GM12865 (cell line): ENCODE results near the gene PDK2.

Experiments
- DNase-seq: peaks from one replicate; pipeline ENCODE4 v3.0.0; 2010; ENCODE audit warnings: low read depth
- H3K4me3 ChIP-seq: 2 replicates; pipeline ENCODE4 v1.5.1; 2011; ENCODE audit warnings: mild to moderate bottlenecking, low read depth, low read length, control low read depth
- TF ChIP-seq, protein P1 (sequence below): IDR thresholded peaks from 2 replicates; pipeline ENCODE4 v1.5.1; 2011; ENCODE audit warnings: low read length, control low read depth, low read depth, inconsistent platforms; ENCODE audit not compliant: insufficient read depth; ENCODE audit errors: missing control alignments

Gene PDK2

DNA sequence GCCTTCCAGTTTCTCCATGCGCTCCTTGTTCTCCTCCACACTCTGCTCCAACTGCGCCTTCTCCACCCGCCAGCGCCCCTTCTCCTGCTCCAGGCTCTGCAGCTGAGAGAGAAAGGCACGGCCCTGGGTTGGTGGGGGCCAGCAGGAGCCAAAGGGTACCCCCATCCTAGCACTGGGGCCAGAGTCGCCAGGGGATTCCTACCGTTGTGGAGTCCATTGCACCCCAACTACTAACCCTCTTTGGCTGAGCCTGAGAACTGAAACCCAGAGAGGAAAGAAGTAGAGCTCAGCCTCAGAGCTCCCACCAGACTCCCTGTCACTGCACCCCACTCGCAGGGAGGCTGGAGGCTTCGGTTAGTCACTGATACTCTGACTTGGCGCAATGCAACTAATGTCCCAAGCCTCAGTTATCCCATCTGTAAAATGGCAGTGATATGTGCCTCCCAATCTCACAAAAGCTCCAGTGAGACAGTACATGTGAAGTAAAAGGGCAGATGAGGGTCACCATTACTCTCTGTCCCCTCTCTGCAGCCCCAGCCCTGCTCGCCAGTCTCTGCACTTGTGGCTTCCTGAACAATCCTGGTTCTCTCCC, 41.0 kb downstream of the PDK2 start:
- H3K4me3 ChIP-seq = no peak overlapping the region
- TF ChIP-seq, protein P1, sequence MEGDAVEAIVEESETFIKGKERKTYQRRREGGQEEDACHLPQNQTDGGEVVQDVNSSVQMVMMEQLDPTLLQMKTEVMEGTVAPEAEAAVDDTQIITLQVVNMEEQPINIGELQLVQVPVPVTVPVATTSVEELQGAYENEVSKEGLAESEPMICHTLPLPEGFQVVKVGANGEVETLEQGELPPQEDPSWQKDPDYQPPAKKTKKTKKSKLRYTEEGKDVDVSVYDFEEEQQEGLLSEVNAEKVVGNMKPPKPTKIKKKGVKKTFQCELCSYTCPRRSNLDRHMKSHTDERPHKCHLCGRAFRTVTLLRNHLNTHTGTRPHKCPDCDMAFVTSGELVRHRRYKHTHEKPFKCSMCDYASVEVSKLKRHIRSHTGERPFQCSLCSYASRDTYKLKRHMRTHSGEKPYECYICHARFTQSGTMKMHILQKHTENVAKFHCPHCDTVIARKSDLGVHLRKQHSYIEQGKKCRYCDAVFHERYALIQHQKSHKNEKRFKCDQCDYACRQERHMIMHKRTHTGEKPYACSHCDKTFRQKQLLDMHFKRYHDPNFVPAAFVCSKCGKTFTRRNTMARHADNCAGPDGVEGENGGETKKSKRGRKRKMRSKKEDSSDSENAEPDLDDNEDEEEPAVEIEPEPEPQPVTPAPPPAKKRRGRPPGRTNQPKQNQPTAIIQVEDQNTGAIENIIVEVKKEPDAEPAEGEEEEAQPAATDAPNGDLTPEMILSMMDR = no peak
- DNase-seq = no peak

DNA sequence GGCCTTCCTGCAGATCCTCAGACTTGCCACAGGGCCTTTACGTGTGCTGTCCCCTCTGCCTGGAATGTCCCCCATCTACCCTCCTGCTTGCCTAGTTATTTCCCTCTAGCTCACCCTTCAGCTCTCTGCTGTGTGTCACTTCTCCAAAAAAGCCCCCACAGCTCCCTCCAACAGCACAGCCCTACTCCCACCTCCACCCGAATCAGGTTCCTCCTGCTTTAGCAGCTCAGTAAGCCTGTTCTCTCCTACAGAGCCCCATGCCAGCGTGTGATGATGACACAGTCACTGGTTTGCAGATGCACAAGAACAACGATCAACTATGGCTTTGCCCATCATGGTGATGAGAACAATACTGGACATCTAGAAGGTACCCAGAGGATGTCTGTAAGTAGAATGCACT, 41.9 kb downstream of the PDK2 start:
- no peak overlapping the region for H3K4me3 ChIP-seq
- TF ChIP-seq, protein P1 = no peak
- DNase-seq = no peak

DNA sequence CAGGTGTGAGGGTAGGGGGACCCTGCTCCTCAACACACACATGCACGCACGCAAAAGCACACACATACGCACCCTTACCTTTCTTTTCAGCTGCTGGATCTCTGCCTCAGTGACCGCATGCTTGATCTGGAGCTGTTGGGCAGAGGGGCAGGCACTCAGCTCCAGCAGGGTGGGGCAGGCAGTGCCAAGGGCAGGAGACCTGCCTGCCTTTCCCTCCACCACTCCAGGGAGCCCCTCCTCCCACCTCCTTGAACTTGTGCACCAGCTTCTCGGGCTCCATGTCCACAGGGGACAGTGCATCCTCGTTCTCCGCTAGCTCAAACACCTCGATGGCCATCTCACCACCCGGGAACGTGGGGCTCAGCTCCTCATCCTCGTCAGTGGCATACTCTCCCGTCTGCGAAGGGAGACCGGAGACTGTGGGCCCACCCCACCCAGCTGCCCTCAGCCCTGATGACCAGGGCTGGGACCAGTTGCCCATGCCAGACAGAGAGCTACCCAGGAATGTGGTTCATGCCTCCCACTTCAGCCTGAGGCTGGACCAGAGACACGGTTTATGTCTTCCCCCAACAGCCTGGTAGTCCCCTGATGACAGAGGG, 44.1 kb downstream of the PDK2 start:
- no peak for DNase-seq
- no peak overlapping the region for H3K4me3 ChIP-seq
- TF ChIP-seq, protein P1 = no peak

DNA sequence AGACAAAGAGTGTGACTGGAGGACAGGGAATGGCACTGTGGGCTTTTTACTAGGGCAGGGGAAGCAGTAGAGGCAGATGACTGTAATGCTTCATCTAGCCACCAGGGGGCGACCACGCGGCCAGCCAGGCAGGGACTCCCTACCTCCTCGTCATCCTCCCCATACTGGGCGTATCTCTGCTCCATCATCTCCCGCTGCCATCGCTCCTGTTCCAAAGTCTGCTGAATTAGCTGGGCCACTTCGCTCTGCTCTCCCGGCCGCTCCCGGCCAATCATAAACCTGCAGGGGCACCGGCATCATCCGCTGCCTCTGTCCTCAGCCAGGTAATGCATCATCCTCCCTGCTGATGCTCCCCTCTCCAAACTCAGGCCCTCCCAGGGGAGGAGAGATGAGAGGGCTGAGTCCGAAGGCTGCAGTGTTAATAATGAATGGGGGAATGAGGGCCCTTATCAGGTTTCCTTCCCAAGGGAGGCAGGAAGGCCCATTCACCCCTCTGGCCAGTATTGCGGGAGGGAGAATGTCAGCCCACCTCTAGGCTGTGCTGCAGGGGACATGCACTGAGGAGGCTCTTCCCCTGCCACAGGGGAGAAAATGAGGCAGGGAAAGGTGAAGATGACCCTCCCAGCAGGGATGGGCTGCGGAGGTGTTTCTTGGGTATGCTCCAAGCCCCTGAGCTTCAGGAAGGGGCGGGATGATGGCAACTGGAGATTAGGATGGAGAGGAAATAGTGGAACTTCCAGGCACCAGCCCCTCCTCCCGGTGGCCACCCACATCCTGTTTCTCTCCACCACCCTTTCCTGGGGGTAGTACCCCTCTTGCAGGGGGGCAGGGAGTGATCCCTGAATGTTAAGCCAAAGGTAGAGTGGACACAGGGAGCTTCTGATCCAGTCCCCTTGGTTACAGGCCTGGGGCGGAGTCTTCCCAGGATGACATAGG, 45.1 kb downstream of the PDK2 start:
- no peak overlapping the region for H3K4me3 ChIP-seq
- DNase-seq = peak; percentile 81
- TF ChIP-seq, protein P1 = peak; percentile 98

DNA sequence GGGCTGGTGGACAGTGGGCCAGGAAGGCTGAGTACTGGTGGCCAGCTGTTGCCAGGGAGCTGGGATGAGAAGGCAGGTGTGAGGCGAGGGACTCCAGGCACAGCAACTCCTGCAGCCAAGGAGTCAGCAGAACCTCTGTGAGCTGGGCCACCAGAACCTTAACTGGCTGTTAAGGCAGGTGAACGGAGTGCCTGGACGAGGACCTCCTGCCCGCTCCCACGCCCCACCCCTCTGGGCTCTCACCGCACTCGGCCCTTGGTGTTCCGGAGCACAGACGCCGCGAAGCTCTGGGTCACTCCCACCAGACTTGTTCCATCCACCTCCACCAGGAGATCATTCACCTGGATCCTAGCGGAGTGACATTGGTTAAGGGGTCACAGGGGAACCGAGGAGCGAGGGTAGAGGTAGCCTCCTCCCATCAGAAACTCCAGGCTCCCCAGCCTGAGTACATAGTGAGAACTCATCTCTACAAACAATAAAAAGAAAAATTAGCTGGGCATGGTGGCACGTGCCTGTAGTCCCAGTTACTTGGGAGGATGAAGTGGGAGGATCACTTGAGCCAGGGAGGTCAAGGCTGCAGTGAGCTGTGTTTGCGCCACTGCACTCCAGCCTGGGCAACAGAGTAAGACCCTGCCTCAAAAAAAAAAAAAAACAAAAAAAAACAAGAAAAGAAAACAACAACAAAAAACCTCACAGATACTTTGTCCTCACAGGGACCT, 46.0 kb downstream of the PDK2 start:
- TF ChIP-seq, protein P1 = no peak
- DNase-seq = no peak
- H3K4me3 ChIP-seq = no peak overlapping the region

DNA sequence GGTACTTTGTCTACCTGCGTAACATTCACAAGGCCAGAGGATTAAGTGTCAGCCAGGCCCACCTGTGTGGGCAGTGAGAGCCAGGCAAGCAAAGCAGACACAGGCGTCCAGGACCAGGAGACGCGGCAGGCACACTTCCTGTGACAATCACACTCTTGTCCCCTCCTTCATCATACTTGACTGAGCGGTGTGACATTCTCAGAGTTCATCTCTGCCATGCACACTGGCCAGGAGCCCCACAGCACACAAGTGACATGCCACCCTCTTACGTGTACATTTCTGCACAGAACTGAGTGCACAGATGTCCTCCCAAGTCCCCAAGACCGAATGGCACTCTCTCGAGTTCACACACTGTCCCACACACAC, 46.6 kb downstream of the PDK2 start:
- TF ChIP-seq, protein P1 = no peak
- no peak for DNase-seq
- no peak overlapping the region for H3K4me3 ChIP-seq
